ENCODE data around the gene TMEM254. TPM values are rescaled to one million over a fixed set of nuclear protein-coding genes. Genes with fewer than 3 reads are reported as not detected.

The TMEM254 gene
- total and polyA plus RNA-seq, 2 of the 13 experiments (the other 11 are each of a cell fraction or from before 2014, with no cell fraction given) = 11.2 to 39.0 TPM

DNA sequence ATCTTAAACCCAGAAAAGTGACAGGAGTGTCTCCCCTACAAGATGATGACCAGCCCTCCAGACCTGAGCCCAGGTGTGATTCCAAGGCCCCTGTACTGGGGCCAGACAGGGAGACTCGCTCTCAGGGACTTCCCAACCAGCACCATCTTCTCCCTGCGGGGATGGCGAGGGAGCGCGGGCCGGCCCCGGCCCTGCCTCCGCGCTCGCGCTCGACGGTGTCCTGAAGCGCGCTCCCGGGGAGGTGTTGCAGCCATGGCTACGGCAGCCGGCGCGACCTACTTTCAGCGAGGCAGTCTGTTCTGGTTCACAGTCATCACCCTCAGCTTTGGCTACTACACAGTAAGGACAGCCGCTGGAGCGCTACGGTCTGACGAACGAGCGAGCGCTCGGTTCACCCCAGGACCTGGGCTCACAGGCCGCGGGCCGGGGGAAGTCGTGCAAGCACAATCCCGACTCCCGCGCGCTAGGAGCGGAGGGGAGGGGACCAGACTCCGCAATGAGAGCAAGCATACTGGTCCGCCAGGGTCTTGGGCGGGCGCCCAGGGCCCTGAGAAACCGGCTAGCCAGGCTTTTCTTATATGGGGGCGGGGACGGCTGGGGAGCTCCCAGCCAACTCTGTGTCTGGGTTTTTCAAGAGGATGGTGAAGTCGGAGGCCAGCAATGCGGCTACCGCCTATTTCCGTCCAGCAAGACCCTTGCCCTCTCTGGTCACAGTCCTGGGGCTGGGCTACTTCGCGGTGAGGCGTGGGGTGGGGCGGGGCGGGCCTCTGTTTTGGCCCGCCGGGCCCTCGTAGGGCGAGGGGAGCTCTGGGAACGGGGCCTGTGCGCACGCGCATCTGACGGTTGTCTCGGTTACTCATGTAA lies at the start of gene TMEM254 (continued):
- TF ChIP-seq RFX3 (CRISPR knock-in tag; IDR thresholded peaks at IDR 0.05) (peak; percentile 79), SP2 (CRISPR knock-in tag; IDR thresholded peaks at IDR 0.05) (no peak), KDM4B (CRISPR knock-in tag; IDR thresholded peaks at IDR 0.05) (no peak), ZNF275 (CRISPR knock-in tag; IDR thresholded peaks at IDR 0.05; ENCODE audit: borderline replicate concordance) (no peak), U2AF1 (optimal IDR thresholded peaks at IDR 0.05; ENCODE audit: low read depth, low read length) (peak; percentile 86), ATF7-NPFF (CRISPR knock-in tag; IDR thresholded peaks at IDR 0.05; ENCODE audit: low read depth) (no peak), ZEB1 (IDR thresholded peaks at IDR 0.05; ENCODE audit: insufficient replicate concordance, low read depth) (no peak), STAT5B (CRISPR knock-in tag; IDR thresholded peaks at IDR 0.05) (no peak), ZSCAN22 (CRISPR knock-in tag; IDR thresholded peaks at IDR 0.05) (no peak), HNF4G (IDR thresholded peaks at IDR 0.05; ENCODE audit: borderline replicate concordance, low read depth, low read length) (peak; percentile 73; the same call in 1 of the 2 replicates), HNF4G (CRISPR knock-in tag; IDR thresholded peaks at IDR 0.05; ENCODE audit: borderline replicate concordance, low read depth) (no peak), ZNF468 (CRISPR knock-in tag; IDR thresholded peaks at IDR 0.05) (no peak), IRF1 (CRISPR knock-in tag; IDR thresholded peaks at IDR 0.05; ENCODE audit: low read depth) (no peak), TARDBP (CRISPR knock-in tag; IDR thresholded peaks at IDR 0.05) (peak; percentile 49; the same call in 1 of the 2 replicates), MXI1 (IDR thresholded peaks at IDR 0.05; ENCODE audit: borderline replicate concordance, low read depth, low read length) (peak; percentile 39; the same call in 1 of the 3 replicates), JUN (CRISPR knock-in tag; IDR thresholded peaks at IDR 0.05) (no peak), JUND (CRISPR knock-in tag; IDR thresholded peaks at IDR 0.05) (no peak), ZKSCAN5 (CRISPR knock-in tag; IDR thresholded peaks at IDR 0.05) (0 out of 2 replicates have a peak, but pooled peaks have one; percentile 27), PAXIP1 (CRISPR knock-in tag; conservative IDR thresholded peaks at IDR 0.05) (peak; percentile 48), LCORL (IDR thresholded peaks at IDR 0.05) (no peak), LCORL (CRISPR knock-in tag; IDR thresholded peaks at IDR 0.05) (peak; percentile 6; the same call in 1 of the 2 replicates), SCMH1 (CRISPR knock-in tag; IDR thresholded peaks at IDR 0.05; ENCODE audit: borderline replicate concordance) (no peak), GABPA (IDR thresholded peaks at IDR 0.05; ENCODE audit: low read depth, low read length) (no peak), GABPA (CRISPR knock-in tag; IDR thresholded peaks at IDR 0.05; ENCODE audit: low read depth) (peak; percentile 71)
- TF ChIP-seq, protein P1, sequence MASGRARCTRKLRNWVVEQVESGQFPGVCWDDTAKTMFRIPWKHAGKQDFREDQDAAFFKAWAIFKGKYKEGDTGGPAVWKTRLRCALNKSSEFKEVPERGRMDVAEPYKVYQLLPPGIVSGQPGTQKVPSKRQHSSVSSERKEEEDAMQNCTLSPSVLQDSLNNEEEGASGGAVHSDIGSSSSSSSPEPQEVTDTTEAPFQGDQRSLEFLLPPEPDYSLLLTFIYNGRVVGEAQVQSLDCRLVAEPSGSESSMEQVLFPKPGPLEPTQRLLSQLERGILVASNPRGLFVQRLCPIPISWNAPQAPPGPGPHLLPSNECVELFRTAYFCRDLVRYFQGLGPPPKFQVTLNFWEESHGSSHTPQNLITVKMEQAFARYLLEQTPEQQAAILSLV (CRISPR knock-in tag; IDR thresholded peaks at IDR 0.05; ENCODE audit: borderline replicate concordance) = peak; percentile 80; the same call in 1 of the 2 replicates
